GM10266 (cell line): ENCODE data around the gene COQ4.

Experiments
- DNase-seq: peaks from one replicate; pipeline ENCODE4 v3.0.0; 2012; ENCODE audit errors: extremely low spot score
- TF ChIP-seq, protein P1 (sequence below): IDR thresholded peaks from 2 replicates; pipeline ENCODE4 v1.5.1; 2012; ENCODE audit warnings: mild to moderate bottlenecking, low read depth; ENCODE audit not compliant: control insufficient read depth, insufficient read depth; ENCODE audit errors: missing control alignments

The COQ4 gene

DNA sequence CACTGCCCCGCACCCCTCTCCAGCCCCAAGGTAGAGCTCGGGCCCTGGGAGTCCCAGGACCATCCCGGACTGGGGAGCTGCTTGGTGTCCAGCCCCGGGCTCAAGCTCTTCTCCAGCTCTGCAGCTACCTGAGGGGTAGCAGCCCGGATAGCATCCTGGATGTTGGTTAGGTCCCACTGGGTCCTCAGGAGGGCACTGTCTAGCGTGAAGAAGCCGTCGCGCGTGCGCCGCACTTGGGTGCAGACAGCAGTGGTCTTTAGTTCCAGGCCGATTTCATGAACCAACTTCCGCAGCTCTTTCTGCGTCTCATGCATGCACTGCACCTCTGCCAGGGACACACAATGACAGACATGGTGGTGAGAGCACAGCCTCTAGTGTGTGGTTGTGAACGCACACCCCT lies 13.1 kb upstream of the COQ4 start:
- DNase-seq, result no peak
- TF ChIP-seq, protein P1, sequence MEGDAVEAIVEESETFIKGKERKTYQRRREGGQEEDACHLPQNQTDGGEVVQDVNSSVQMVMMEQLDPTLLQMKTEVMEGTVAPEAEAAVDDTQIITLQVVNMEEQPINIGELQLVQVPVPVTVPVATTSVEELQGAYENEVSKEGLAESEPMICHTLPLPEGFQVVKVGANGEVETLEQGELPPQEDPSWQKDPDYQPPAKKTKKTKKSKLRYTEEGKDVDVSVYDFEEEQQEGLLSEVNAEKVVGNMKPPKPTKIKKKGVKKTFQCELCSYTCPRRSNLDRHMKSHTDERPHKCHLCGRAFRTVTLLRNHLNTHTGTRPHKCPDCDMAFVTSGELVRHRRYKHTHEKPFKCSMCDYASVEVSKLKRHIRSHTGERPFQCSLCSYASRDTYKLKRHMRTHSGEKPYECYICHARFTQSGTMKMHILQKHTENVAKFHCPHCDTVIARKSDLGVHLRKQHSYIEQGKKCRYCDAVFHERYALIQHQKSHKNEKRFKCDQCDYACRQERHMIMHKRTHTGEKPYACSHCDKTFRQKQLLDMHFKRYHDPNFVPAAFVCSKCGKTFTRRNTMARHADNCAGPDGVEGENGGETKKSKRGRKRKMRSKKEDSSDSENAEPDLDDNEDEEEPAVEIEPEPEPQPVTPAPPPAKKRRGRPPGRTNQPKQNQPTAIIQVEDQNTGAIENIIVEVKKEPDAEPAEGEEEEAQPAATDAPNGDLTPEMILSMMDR, result no peak

DNA sequence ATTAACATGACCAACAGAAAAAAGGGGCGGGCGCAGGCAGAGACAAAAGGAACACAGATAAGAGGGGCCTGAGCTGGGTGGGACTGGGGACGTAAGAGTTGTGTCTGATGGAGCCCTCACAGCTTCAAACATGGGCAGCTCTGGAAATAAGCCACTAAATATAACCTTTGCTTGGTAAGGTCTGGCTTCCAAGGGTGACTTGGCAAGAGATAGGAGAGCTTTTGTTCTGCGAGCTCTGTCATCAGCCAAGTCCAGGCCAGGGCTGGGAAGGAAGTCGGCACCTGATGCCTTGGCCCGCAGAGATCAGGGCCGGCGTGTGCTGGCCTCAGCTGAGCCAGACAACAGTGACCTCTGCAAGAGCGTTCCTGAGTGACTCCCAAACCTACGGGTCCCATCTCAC lies 12.2 kb upstream of the COQ4 start:
- no peak for DNase-seq
- TF ChIP-seq, protein P1, result no peak

- DNase-seq, result no peak
- TF ChIP-seq, protein P1, result no peak
Measured at GRCh38 chr9:128314697-128315096, 7.9 kb upstream of the COQ4 start.

GRCh38 chr9:128316421-128316820 lies 6.2 kb upstream of the COQ4 start:
- TF ChIP-seq, protein P1, result no peak
- DNase-seq, result no peak

DNA sequence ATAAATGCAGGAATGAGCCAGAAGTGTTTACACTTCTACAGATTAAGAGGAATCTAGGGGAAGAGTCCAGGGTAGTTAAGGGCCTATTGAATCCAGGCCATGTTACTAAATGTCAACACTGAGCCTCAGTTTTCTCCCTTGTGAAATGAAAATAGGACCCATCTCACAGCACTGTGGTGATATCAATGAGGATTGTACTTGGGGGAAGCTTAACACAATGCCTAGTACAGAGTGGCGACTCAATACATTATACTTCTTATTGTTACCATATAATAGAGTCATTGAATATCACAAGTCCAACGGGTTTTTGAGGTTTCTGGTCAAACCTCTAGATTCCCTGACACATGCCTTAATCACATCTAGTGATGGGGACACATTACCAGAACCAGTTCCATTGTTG lies 5.0 kb upstream of the COQ4 start:
- DNase-seq, result no peak
- TF ChIP-seq, protein P1, result no peak

DNA sequence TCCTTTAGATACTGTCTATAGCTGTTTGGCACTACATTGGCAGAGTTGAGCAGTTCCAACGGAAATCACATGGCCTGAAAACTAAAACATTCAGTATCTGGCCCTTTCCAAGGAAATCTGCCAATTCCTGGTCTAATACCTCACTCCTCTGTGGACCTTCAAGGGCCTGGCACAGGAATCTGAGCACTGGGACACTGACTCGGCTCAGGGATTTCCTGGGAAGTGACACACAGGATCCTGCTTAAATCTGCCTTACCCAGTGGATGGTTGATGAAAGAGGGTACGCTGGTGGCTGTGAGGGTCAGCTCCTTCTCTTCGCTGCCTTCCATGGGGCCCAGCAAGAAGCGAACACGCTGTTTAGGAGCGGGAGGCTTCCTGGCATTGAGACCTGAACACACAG lies 1.3 kb upstream of the COQ4 start:
- DNase-seq, result no peak
- TF ChIP-seq, protein P1, result no peak

DNA sequence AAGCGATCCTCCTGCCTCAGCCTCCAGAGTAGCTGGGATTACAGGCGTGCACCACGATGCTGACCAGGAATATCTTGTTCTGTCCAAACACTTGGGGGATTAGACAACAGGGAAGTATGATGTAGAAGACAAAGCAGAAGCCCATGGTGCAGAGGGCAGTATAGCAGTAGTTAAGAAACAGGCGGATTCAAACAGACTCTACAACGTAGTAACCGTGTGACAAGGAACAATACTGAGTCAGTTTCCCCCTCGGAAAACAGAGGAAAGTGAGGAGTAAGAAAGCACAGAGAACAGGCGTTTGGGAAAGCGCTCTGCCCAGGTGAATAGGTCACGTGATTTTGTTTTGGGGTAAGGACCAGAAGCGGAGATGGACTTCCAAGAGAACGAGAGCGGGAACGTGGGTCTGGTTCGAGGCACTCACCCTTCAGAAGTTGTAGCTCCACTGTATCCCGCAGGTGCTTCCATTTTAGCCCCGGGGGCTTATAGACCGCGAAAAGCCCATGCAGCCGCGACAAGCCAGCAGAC lies 698 bp upstream of the COQ4 start:
- no peak for DNase-seq
- TF ChIP-seq, protein P1, result no peak
